K562 (cell line): ENCODE data around the gene BLZF1. TPM values are rescaled to one million over a fixed set of nuclear protein-coding genes. Genes with fewer than 3 reads are reported as not detected.
"Not testable (repeated sequence)": the region's sequence is repeated elsewhere in the genome, so short reads cannot be mapped to it uniquely, and the experiment has no call there.

Experiments
- ATAC-seq: fragments of 200-7000 bp; cut with Tn5 transposase; 3 replicates; pipeline ENCODE4 v1.9.1; 2020; ENCODE audit warnings: moderate library complexity
- BruUV-seq: library from RNA; stranded (reverse); fragments of 400-500 nt; replicated peaks from 2 replicates; lab custom pipeline; 2021; lab: Mats Ljungman, UMichigan
- CTCF ChIA-PET: fragments of 300-600 bp; formaldehyde crosslinking; extraction: SDS; loops from one replicate; lab custom pipeline; 2021; ENCODE audit warnings: low intra/inter-chr PET ratio; lab: Yijun Ruan, JAX
- POLR2A ChIA-PET: fragments of 300-600, 350-650 bp; sonication (Branson Sonifier 250); formaldehyde crosslinking; extraction: SDS; loops from one replicate; lab custom pipeline; 2021; ENCODE audit warnings: antibody characterized with exemption, inconsistent platforms; lab: Yijun Ruan, JAX
- DNase-seq, 4 experiments: peaks; one replicate each; pipeline versions ENCODE4 v3.0.0 to v3.0.0-alpha.2; 2011 to 2018; ENCODE audit warnings: low spot score in 3 of 4, mixed read lengths in 3 of 4; ENCODE audit errors: extremely low read depth in 1 of 4
- FAIRE-seq: peaks from 2 replicates; lab custom pipeline; 2011; peaks lifted over from hg19 to GRCh38; lab: Jason Lieb, UNC
- H2AFZ ChIP-seq: 2 replicates; pipeline ENCODE4 v1.6.0; 2011; ENCODE audit warnings: low read depth, low read length, control low read depth, inconsistent platforms
- H3K27ac ChIP-seq: fragments of 200-600 bp; 3 replicates; pipeline ENCODE4 v1.8.0; 2011; ENCODE audit warnings: low read depth, mild to moderate bottlenecking, control low read depth, inconsistent platforms, low read length, moderate library complexity, mixed read lengths; ENCODE audit errors: extremely low read depth
- H3K27me3 ChIP-seq, 2 experiments: fragments of 300-600 bp in 1 of 2; 2 replicates in 1 of 2; 3 replicates in 1 of 2; pipeline versions ENCODE4 v1.6.0 to v1.8.0; 2011; ENCODE audit warnings: inconsistent platforms in 2 of 2, low read length in 2 of 2, mild to moderate bottlenecking in 1 of 2, mixed read lengths in 1 of 2, moderate library complexity in 1 of 2; ENCODE audit not compliant: control insufficient read depth in 2 of 2, insufficient read depth in 2 of 2
- H3K36me3 ChIP-seq: fragments of 300-600 bp; 3 replicates; pipeline ENCODE4 v1.8.0; 2011; ENCODE audit warnings: mild to moderate bottlenecking, low read length, inconsistent platforms; ENCODE audit not compliant: control insufficient read depth, insufficient read depth
- H3K4me1 ChIP-seq, 2 experiments: fragments of 200-600 bp in 1 of 2; replicated peaks in 1 of 2; 2 replicates in 1 of 2; 3 replicates in 1 of 2; pipeline versions ENCODE4 v1.5.1 to v1.8.0; 2011; ENCODE audit warnings: inconsistent platforms in 2 of 2, low read length in 2 of 2, mild to moderate bottlenecking in 1 of 2, mixed read lengths in 1 of 2, moderate library complexity in 1 of 2; ENCODE audit not compliant: control insufficient read depth in 2 of 2, insufficient read depth in 2 of 2
- H3K4me2 ChIP-seq: 2 replicates; pipeline ENCODE4 v1.6.1; 2011; ENCODE audit warnings: low read length, control low read depth, inconsistent platforms, mixed read lengths; ENCODE audit not compliant: insufficient read depth
- H3K4me3 ChIP-seq: fragments of 200-600 bp; sonication (generic), shearing (Covaris generic); 2 replicates; pipeline ENCODE4 v1.5.1; 2016; ENCODE audit warnings: control low read depth, inconsistent platforms
- H3K79me2 ChIP-seq: fragments of 200-600 bp; 3 replicates; pipeline ENCODE4 v1.8.0; 2011; ENCODE audit warnings: low read length, inconsistent platforms; ENCODE audit not compliant: control insufficient read depth, insufficient read depth
- H3K9ac ChIP-seq, 2 experiments: 2 replicates each; pipeline versions ENCODE4 v1.6.0 to v1.6.1; 2011; ENCODE audit warnings: low read depth in 2 of 2, low read length in 2 of 2, control low read depth in 1 of 2, inconsistent platforms in 1 of 2, mild to moderate bottlenecking in 1 of 2, mixed read lengths in 1 of 2; ENCODE audit not compliant: insufficient read depth in 1 of 2
- H3K9me1 ChIP-seq: one replicate; pipeline ENCODE4 v1.6.0; 2011; ENCODE audit warnings: inconsistent platforms, mild to moderate bottlenecking, low read length, moderate library complexity; ENCODE audit not compliant: control insufficient read depth, insufficient read depth
- H3K9me3 ChIP-seq: replicated peaks from 2 replicates; pipeline ENCODE4 v1.5.1; 2011; ENCODE audit warnings: low read depth, low read length, inconsistent platforms; ENCODE audit not compliant: control insufficient read depth, insufficient read depth
- H4K20me1 ChIP-seq: replicated peaks from 2 replicates; pipeline ENCODE4 v1.6.1; 2011; ENCODE audit warnings: low read length, inconsistent platforms, mixed read lengths; ENCODE audit not compliant: control insufficient read depth, insufficient read depth
- ZNF507 ChIP-seq: conservative IDR thresholded peaks from 2 replicates; pipeline ENCODE4 v1.6.1; 2017; ENCODE audit warnings: missing genetic modification characterization, missing compliant biosample characterization
- WGBS: fragments of 100-300 bp; shearing (Covaris generic); methylation state at CpG from one replicate; pipeline ENCODE4 v1.1.6; 2016; ENCODE audit warnings: low coverage, mixed read lengths; ENCODE audit not compliant: insufficient coverage; ENCODE audit errors: missing lambda C conversion rate; 5-methylcytosine and 5-hydroxymethylcytosine counted together
- in situ Hi-C: fragments of 300-500 bp; cut with MboI; formaldehyde crosslinking; loops from 4 replicates; pipeline ENCODE4 v1.15.0; 2018; ENCODE audit warnings: inconsistent platforms, mixed read lengths
- intact Hi-C: fragments of 100-400 bp; cut with micrococcal nuclease; formaldehyde crosslinking; loops from 2 replicates; pipeline ENCODE4 v1.14.2; 2022
- polyA plus RNA-seq, 8 experiments: library from polyadenylated mRNA; depleted of rRNA in 4 of 8; stranded (reverse) in 5 of 8; unstranded in 3 of 8; fragments of >200 nt; fragmentation: Nextera tagmentation in 2 of 8; fragmentation: Illumina TruSeq in 1 of 8; extraction: Ambion mirVana in 2 of 8; extraction: Trizol in 1 of 8; gene quantifications; 2 replicates each; pipeline versions ENCODE4 v1.2.1 to v1.2.3, GENCODE V29; 2011 to 2014; ENCODE audit warnings: inconsistent platforms in 1 of 8, missing spikeins in 1 of 8
- total RNA-seq, 7 experiments: library from RNA; depleted of rRNA in 6 of 7; stranded (reverse); fragments of >200 nt in 6 of 7; fragmentation: Illumina TruSeq in 2 of 7; extraction: Trizol in 2 of 7; gene quantifications; 2 replicates each; pipeline versions ENCODE4 v1.2.1 to v1.2.3, GENCODE V29; 2011 to 2021; ENCODE audit warnings: low replicate concordance in 1 of 7

BLZF1 gene
- total and polyA plus RNA-seq, 9 of the 15 experiments (the other 6 are each of a cell fraction or from before 2014, with no cell fraction given) = 20.5 to 32.8 (median 25.3) TPM

DNA sequence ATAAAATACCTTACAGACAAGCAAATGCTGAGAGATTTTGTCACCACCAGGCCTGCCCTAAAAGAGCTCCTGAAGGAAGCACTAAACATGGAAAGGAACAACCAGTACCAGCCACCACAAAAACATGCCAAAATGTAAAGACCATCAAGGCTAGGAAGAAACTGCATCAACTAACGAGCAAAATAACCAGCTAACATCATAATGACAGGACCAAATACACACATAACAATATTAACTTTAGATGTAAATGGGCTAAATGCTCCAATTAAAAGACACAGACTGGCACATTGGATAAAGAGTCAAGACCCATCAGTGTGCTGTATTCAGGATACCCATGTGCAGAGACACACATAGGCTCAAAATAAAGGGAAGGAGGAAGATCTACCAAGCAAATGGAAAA is 34.6 kb downstream of the BLZF1 start:
- ATAC-seq, intact Hi-C loops, H3K36me3 ChIP-seq, BruUV-seq, H3K9ac ChIP-seq, DNase-seq, FAIRE-seq, H3K79me2 ChIP-seq, H3K27ac ChIP-seq, H3K4me1 ChIP-seq, in situ Hi-C loops, H4K20me1 ChIP-seq, H3K4me3 ChIP-seq, H3K9me3 ChIP-seq, H2AFZ ChIP-seq, POLR2A ChIA-PET, H3K9me1 ChIP-seq, H3K4me2 ChIP-seq, H3K27me3 ChIP-seq: not testable (repeated sequence)
- CTCF ChIA-PET = interaction anchor here (0.6 kb wide), 1 partner anchor 642 kb away, joined by 3 read pairs; no protein-coding TSS in a partner anchor
- 0% methylated on average over 1 of the region's 1 CpG for WGBS
- TF ChIP-seq ZNF507 = peak; percentile 66
- TF ChIP-seq, all 486 proteins: peak for 1; not testable (repeated sequence) for 485

DNA sequence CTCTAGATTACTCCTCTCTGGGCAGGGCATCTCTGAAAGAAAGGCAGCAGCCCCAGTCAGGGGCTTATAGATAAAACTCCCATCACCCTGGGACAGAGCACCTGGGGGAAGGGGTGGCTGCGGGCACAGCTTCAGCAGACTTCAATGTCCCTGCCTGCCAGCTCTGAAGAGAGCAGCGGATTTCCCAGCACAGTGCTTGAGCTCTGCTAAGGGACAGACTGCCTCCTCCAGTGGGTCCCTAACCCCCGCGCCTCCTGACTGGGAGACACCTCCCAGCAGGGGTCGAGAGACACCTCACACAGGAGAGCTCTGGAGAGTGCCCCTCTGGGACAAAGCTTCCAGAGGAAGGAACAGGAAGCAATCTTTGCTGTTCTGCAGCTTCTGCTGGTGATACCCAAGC is 40.3 kb downstream of the BLZF1 start:
- CTCF ChIA-PET, H2AFZ ChIP-seq, BruUV-seq, FAIRE-seq, H3K36me3 ChIP-seq, POLR2A ChIA-PET, H3K79me2 ChIP-seq, H3K4me1 ChIP-seq, H4K20me1 ChIP-seq, H3K9me3 ChIP-seq, H3K27ac ChIP-seq, intact Hi-C loops, ATAC-seq, H3K4me3 ChIP-seq, H3K27me3 ChIP-seq, DNase-seq, H3K4me2 ChIP-seq, H3K9me1 ChIP-seq, H3K9ac ChIP-seq, in situ Hi-C loops: not testable (repeated sequence)
- WGBS = 1% methylated on average over 5 of the region's 5 CpGs
